ENCODE data around the gene CTSK.
"Not testable (repeated sequence)": the region's sequence is repeated elsewhere in the genome, so short reads cannot be mapped to it uniquely, and the experiment has no call there.

CTSK gene

DNA sequence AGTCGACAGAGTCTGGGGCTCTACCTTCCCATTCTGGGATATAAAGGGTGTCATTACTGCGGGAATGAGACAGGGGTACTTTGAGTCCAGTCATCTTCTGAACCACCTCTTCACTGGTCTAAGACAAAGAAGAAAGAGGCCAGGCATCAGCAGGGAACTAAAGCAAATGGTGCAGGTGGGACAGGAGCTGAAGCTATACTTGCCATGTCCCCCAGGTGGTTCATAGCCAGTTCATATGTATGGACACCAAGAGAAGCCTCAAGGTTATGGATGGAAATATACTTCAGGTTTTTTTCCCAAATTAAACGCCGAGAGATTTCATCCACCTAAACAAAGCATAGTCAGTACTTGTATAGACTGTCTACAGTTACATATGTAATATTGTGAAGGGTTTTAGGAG is 2.2 kb downstream of the CTSK start:
- DNase-seq (ENCODE audit: low read depth) = no peak

DNA sequence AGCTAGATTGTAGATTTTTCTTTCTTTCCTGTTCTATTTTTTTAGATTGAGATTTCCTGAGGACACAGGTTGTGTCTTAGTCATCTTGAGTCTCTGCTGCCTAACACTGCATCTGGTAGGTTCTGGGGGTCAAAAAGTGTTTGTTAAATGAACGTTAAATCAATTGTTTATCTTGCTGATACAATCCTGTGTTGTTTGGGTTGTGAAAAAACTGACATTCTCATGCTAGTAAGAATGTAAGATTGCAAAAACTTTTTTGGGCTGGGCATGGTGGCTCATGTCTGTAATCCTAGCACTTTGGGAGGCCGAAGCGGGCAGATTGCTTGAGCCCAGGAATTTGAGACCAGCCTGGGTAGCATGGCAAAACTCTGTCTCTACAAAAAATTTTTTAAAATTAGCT is 3.4 kb downstream of the CTSK start:
- DNase-seq (ENCODE audit: low read depth) = no peak

DNA sequence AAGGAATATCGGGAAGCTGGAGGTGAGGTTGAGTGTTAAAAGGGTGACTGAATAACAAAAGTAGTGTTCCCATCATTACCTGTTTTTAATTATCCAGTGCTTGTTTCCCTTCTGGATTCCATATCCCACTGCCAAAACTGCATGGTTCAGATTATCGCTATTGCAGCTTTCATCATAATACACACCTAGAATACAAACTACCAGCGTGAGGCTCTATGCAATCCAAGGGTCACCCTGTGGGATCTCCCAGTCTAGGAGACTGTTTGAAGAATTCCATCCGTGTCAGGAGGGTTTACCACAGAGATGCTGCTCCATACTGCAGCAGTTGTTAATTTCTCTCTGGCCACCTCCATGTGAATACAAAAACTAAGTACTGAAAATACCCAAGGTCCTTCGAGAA is 9.0 kb downstream of the CTSK start:
- DNase-seq (ENCODE audit: low read depth) = no peak

DNA sequence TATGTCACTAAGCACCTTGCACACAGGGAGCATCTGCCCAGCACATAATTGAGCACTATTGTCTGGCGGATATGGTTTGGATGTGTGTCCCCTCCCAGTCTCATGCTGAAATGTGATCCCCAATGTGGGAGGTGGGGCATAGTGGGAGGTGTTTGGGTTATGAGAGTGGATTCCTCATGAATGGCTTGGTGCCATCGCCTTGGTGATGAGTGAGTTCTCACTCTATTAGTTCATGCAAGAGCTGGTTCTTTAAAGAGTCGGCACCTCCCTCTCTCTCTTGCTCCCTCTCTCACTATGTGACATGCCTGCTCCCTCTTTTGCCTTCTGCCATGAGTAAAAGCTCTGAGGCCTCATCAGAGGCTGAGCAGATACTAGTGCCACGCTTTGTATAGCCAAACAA is 9.5 kb downstream of the CTSK start:
- no peak for DNase-seq (ENCODE audit: low read depth)

DNA sequence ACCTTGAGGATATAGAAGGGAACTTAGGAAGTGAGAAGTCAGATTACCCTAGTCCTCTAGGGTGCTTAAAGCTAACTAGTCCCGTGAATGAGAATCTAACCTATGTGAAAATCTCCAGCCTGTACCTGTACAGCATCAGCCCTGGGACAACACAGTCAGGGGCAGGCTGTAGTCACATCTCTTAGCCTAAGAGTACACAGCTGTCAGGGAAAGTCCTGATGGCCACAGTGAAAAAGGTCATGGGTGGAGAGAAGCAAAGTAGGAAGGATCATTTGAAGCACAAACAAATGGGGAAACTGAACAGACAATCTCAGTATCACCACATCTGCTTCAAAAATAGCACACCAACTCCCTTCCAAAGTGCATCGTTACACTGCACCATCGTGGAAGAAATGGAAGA is 11.7 kb downstream of the CTSK start:
- DNase-seq (ENCODE audit: low read depth) = no peak

DNA sequence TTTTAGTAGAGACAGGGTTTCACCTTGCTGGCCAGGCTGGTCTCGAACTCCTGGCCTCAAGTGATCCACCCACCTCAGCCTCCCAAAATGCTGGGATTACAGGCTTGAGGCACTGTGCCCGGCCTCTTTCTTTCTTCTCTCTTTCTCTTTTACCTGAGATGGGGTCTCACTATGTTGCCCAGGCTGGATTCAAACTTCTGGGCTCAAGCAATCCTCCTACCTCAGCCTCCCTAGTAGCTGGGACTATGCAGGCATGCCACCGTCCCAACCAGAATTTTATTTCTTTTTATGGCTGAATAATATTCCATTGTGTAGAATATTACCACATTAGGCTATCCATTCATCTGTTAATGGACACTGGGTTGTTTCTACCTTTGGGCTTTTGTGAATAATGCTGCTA is 14.3 kb downstream of the CTSK start:
- DNase-seq (ENCODE audit: low read depth) = not testable (repeated sequence)

DNA sequence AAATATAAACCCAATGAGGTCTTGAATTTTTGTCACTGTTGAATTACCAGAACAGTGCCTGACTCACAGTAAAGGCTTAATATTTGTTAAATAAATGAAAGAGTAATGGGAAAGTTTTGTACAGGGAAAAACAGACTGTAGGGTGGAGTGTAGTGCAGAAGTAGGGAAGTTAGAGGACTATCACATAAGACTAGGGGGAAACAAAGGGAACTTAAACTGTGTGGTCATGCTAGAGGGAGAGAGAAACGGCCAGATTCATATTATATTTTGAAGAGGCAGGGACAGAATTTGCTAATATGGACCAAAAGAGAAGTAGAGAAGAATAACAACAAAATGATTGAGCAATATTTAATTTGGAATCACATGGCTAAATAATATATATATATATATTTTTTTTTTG is 14.8 kb downstream of the CTSK start:
- DNase-seq (ENCODE audit: low read depth) = no peak

DNA sequence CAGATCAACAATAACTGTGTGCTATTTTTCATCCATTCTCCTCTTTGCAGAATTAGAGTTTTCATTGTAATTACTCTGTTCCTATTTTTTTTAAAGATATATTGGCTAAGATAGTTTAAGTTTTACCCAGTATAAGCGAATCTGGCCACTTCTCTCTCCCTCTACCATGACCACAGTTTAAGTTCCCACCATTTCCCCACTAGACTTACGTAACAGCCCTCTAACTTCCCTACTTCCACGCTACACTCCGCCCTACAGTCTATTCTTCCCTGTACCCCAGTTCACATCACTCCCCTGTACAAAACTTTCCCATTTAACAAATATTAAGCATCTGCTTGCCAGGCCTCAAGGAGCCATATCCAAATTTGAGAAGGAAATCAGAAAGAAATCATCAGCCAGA is 16.5 kb downstream of the CTSK start:
- DNase-seq (ENCODE audit: low read depth) = no peak

DNA sequence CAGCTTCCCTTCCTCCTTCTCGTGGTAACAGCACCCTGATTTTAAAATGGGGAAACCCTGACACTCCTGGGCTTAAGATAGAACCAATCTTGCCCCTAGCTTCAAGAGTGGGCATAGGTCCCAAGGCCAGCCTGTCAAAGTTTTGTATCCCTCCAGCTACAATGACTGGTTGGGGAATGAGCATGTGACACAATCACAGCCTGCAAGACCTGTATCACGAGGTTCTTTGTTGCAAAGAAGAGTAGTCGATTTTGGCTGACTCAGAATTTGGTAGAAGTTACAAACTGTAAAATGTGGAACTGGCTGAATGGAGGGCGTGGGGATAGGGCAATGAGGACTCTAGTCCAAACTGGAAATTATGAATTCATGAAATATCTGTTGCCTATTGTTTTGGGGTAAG is 18.7 kb downstream of the CTSK start:
- no peak for DNase-seq (ENCODE audit: low read depth)

DNA sequence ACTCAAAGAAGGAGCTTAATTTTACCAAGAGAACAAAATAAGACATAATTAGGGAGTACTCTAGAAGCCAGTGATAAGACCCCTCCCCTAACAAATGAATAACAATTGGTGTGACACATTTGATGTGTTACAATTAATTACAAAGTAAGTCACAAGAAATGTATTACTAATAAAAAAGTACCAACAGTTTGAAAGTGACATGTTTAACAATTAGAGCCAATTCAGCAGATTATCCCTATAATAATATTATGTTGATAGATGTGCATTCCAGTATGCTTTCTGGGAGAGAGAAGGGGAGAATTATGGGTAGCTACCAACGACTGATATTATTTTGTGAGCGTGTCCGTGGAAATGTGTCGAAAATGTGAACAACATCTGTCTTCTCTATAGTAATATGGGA is 19.1 kb downstream of the CTSK start:
- DNase-seq (ENCODE audit: low read depth) = no peak

DNA sequence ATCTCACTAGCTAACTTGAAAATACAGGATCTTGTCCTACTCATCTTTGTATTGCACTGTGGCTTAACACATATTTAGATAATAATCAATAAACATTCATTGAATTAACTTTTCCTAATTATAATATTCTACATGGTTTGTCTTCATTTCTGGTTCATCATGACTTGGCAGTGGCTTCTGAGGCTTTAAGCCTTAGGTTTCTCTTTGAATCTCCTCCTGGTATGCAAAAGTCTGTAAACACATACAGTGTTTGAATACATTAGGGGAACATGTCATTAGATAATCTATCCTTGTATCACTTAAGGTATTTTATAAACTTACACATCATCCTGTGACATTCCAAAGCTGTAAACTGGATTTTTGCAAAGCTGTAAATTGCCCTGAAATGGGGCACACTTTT is 20.6 kb downstream of the CTSK start:
- DNase-seq (ENCODE audit: low read depth) = no peak

DNA sequence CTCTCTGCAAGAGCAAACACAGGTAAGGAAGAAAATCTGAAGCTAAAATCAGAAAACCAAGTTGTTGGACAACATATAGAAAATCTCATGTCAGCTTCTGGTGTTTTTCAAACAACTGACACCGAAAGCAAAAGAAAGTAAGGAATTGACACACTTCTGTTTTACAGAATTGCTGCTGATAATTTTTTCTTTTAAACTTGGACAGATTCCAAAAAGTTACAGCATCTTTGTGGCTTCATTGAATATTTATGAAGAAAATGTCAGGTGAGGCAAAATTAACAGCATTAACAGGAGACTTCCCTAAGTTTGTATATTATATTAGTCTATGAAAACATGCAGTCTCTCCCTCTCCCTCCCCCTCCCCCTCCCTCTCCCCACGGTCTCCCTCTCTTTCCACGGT is 27.6 kb downstream of the CTSK start:
- DNase-seq (ENCODE audit: low read depth) = no peak

DNA sequence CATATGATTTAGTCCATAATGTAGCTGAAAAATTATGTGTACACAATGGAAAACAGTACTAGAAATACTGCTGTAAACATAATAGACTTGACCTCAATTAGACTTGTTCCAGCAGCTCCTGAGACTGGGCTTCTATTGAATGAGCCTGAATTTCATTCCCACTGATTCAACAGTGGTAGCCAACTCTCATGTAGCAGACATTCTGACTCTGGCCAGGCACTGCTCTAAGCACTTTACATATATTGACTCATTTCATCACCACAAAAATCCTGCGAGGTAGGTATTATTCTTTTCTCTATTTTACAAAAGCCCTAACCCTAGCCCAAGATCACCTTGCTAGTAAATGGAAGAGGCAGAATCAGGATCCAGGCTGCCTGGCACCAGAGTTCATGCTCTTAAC is 29.7 kb downstream of the CTSK start:
- DNase-seq (ENCODE audit: low read depth) = no peak

DNA sequence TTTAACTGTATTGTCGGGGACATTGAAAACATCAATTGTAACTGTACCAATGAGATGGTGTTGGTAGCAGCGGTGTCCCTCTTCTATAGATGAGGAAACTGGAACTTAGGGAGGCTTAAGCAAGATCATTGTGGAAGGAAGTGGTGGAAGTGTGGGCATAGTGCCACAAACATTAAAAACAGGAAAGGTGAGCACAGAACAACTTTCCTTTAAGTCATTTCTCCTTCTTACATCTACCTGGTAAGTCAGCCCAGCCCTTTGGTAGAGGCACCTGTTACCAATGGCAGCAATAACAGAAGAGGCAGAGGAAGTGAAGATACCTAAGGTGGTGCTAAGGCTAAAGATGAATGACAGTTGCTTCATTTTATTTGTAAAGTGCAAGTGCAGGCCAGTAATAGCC is 30.5 kb downstream of the CTSK start:
- no peak for DNase-seq (ENCODE audit: low read depth)

DNA sequence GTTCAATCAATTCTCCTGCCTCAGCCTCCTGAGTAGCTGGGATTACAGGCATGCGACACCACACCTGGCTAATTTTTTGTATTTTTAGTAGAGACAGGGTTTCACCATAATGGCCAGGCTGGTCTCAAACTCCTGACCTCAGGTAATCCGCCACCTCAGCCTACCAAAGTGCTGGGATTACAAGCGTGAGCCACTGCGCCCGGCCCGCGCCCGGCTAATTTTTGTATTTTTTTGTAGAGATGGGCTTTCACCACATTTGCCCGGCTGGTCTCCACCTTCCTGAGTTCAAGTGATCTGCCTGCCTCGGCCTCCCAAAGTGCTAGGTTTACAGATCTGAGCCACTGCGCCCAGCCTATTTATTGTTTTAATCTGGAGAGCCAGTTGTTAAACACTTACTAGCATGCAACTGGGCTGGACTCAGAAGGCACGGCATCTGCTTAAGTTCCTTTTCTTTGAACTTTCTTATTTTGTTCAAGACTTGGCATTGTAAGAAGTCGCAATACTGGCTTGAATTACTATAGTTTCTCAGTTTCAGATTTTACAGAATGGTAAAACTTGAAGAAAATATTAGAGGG is 32.0 kb downstream of the CTSK start:
- DNase-seq (ENCODE audit: low read depth) = not testable (repeated sequence)

DNA sequence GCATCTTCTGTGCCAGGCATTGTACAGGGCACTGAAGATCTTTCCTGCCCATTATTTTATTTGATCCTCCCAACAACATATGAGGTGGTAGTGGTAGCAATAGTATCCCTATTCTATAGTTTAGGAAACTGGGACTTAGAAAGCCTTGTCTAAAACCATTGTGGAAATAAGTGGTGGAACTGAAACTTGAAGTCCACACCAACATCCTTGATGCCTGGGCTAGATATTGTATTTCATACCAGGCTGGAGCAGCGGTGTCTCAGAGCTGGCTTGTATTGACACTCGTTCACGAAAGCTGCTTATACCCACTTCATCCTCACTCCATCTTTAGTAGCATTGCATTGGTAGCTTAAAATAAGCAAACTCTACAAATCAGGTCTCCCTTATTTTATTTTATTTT is 32.8 kb downstream of the CTSK start:
- DNase-seq (ENCODE audit: low read depth) = no peak

DNA sequence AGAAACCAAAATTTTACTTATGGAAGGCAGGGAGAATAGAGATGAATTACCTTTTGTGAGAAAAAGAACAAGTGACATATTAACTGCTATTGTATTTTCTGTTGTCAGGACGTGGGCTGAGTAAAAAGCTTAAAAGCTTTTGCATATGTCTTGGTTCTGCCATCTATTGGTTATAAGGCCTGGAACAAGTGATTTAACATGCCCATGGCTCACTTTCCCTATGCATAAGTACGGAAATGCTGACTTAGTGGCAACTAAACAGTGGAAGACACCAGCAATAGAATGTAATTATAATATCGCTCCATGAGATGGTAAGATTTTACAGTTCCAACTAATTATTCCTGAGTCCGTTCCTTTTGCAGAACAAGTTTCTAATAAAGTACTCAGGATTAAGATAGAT is 35.7 kb downstream of the CTSK start:
- DNase-seq (ENCODE audit: low read depth) = no peak

DNA sequence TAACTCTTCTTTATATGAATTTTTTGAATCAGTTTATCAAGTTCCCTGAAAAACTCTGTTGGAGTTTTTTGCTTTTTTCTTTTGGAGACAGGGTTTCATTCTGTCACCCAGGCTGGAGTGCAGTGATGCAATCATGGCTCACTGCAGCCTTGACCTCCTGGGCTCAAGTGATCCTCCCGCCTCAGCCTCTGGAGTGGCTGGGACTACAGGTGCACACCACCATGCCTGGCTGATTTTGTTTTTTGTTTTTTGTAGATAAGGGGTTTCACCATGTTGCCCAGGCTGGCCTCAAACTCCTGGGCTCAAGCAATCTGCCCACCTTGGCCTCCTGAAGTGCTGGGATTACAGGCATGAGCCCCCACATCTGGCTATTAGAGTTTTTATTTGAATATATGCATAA is 40.4 kb downstream of the CTSK start:
- not testable (repeated sequence) for DNase-seq (ENCODE audit: low read depth)

DNA sequence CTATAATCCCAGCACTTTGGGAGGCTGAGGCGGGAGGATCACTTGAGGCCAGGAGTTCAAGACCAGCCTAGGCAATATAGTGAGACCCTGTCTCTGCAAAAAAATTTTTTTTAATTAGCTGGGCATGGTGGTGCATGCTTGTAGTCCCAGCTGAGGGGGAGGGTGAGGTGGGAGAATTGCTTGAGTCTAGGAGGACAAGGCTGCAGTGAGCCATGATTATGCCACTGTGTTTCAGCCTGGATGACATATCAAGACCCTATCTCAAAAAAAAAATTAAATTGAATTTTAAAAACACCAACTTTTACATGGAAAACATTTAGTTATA is 42.1 kb downstream of the CTSK start:
- DNase-seq (ENCODE audit: low read depth) = not testable (repeated sequence)

DNA sequence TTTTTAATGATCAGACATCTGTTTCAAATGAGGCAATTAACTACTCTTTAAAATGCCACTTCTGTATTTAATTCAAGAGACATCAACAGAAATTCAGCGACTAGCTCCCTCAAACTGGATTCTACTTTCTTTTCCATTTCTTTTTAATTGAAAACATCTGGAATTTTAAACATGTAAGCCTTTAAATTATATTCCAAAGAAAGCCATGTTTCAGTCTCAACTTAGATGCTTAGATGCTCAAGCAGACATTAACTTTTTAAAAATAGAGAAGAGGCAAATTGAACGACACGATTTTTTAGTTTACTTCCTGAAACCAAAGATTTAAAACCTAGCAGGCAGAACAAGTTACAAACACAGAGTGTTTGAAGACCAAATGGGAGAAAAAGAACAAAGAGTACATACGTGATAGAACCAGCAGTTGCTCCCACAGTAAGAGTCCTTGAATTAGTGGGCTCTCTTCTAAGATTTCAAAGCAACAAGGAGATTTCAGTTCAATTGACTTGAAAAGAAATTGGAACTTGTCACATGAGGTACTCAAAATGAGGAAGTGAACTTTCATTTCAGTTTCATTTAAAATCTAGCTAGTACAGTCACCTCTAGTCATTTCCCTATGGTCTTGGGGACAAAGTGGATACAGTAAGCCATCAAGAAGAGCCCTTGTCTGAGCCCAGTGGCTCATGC is 42.6 kb downstream of the CTSK start, which contains the start of gene CTSS:
TSS of gene CTSS (minus strand) at position 483 of the 681 bp plus-strand sequence. CDS start 1,015 bp downstream, outside the sequence.
- no peak for DNase-seq (ENCODE audit: low read depth)

DNA sequence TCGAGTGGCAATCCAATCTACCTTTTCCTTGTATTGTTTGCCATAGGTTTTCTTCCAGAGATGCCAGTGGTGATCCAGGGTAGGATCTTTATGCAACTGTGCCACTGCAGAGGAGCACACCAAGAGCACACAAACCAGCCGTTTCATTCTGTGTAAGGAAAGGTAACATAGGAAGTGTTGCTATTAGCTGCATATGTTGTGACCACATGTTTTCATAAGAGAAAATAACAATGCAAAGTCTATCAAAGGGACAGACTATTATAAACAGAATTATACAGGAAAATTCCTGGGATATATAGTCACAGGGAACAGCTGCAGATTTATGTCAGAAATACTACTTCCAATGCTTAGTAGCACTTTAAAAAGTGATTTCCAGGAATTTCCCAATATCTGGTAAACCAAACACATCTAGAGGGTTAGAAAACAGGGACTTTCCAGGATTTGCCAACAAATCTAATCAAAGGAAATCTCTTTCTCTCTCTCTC is 43.4 kb downstream of the CTSK start:
- no peak for DNase-seq (ENCODE audit: low read depth)

DNA sequence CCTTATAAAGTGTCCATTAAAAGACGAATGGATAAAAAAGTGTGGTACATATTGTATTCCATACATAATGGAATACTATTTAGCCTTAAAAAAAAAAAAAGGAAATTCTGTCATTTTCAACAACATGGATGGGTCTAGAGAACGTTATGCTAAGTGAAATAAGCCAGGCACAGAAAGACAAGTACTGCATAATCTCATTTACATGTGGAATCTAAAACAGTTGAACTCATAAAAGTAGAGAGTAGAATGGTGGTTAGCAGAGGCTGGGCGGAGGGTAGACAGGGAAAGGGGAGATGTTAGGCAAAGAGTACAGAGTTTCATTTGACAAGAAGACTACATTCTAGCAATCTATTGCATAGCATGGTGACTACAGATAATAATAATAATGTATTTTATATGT is 45.0 kb downstream of the CTSK start:
- DNase-seq (ENCODE audit: low read depth) = no peak

DNA sequence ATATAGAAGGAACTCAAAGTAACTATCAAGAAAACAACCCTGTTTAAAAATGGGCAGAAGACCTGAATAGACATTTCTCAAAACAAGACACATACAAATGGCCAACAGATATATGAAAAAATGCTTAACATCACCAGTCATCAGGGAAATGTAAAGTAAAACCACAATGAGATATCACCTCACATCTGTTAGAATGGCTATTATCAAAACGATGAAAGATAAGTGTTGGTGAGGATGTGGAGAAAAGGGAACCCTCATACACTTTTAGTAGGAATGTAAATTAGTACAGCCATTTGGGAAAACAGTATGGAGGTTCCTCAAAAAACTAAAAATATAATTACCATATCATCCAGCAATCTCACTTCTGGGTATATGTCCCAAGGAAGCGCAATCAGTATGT is 45.5 kb downstream of the CTSK start:
- no peak for DNase-seq (ENCODE audit: low read depth)

DNA sequence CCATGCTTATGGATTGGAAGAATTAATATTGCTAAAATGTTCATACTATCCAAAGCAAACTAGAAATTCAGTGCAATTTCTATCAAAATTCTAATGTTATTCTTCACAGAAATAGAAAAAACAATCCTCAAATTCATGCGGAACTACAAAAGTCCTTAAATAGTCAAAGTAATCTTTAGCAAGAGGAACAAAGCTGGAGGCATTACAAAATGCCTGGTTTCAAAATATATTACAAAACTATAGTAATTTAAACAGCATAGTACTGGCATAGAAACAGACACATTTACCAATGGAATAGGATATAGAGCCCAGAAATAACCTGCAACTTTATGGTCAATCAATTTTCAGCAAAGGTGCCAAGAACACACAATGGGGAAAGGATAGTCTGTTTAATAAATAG is 46.3 kb downstream of the CTSK start:
- no peak for DNase-seq (ENCODE audit: low read depth)

Measured in activated T-helper 1 cell treated with Interleukin-2 at 50 U/mL for 16 hours (primary cell).